Neural cell (in vitro differentiated cells): Measurements from ENCODE around the gene ZMYND11.
"Not testable (repeated sequence)": the region's sequence is repeated elsewhere in the genome, so short reads cannot be mapped to it uniquely, and the experiment has no call there.

Experiments used
- EP300 ChIP-seq: fragments of 450-650 bp; conservative IDR thresholded peaks from 2 replicates; pipeline ENCODE4 v1.6.1; 2014; ENCODE audit warnings: antibody characterized with exemption, mild to moderate bottlenecking, moderate library complexity; ENCODE audit not compliant: poor library complexity, severe bottlenecking
- TAF1 ChIP-seq: IDR thresholded peaks from 2 replicates; pipeline ENCODE4 v1.6.1; 2012; ENCODE audit warnings: low read depth
- TF ChIP-seq, protein P1 (sequence below): fragments of 450-650 bp; IDR thresholded peaks from 2 replicates; pipeline ENCODE4 v1.5.1; 2014; ENCODE audit warnings: antibody characterized with exemption, mild to moderate bottlenecking, moderate library complexity; ENCODE audit not compliant: poor library complexity, severe bottlenecking

DNA sequence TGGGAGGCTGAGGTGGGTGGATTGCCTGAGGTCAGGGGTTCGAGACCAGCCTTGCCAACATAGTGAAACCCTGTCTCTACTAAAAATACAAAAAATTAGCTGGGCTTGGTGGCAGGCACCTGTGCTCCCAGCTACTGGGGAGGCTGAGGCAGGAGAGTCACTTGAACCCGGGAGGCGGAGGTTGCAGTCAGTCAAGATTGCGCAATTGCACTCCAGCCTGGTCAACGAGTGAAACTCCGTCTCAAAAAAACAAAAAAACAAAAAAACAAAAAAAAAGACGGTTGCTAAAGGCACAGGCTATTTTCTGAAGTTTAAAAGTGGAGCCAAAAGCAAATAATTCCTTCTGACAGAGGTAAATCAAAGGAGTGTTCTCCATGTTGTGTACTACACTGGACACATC lies 50.3 kb downstream of the ZMYND11 start:
- TF ChIP-seq, protein P1, sequence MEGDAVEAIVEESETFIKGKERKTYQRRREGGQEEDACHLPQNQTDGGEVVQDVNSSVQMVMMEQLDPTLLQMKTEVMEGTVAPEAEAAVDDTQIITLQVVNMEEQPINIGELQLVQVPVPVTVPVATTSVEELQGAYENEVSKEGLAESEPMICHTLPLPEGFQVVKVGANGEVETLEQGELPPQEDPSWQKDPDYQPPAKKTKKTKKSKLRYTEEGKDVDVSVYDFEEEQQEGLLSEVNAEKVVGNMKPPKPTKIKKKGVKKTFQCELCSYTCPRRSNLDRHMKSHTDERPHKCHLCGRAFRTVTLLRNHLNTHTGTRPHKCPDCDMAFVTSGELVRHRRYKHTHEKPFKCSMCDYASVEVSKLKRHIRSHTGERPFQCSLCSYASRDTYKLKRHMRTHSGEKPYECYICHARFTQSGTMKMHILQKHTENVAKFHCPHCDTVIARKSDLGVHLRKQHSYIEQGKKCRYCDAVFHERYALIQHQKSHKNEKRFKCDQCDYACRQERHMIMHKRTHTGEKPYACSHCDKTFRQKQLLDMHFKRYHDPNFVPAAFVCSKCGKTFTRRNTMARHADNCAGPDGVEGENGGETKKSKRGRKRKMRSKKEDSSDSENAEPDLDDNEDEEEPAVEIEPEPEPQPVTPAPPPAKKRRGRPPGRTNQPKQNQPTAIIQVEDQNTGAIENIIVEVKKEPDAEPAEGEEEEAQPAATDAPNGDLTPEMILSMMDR, result not testable (repeated sequence)
- not testable (repeated sequence) for TF ChIP-seq TAF1, EP300
